ENCODE results near the gene BICDL2.

GRCh38 chr16:3004319-3004718, 32.4 kb downstream of the BICDL2 start:
- TF ChIP-seq, protein P1, sequence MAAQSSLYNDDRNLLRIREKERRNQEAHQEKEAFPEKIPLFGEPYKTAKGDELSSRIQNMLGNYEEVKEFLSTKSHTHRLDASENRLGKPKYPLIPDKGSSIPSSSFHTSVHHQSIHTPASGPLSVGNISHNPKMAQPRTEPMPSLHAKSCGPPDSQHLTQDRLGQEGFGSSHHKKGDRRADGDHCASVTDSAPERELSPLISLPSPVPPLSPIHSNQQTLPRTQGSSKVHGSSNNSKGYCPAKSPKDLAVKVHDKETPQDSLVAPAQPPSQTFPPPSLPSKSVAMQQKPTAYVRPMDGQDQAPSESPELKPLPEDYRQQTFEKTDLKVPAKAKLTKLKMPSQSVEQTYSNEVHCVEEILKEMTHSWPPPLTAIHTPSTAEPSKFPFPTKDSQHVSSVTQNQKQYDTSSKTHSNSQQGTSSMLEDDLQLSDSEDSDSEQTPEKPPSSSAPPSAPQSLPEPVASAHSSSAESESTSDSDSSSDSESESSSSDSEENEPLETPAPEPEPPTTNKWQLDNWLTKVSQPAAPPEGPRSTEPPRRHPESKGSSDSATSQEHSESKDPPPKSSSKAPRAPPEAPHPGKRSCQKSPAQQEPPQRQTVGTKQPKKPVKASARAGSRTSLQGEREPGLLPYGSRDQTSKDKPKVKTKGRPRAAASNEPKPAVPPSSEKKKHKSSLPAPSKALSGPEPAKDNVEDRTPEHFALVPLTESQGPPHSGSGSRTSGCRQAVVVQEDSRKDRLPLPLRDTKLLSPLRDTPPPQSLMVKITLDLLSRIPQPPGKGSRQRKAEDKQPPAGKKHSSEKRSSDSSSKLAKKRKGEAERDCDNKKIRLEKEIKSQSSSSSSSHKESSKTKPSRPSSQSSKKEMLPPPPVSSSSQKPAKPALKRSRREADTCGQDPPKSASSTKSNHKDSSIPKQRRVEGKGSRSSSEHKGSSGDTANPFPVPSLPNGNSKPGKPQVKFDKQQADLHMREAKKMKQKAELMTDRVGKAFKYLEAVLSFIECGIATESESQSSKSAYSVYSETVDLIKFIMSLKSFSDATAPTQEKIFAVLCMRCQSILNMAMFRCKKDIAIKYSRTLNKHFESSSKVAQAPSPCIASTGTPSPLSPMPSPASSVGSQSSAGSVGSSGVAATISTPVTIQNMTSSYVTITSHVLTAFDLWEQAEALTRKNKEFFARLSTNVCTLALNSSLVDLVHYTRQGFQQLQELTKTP (IDR thresholded peaks at IDR 0.05; ENCODE audit: low read depth in 1 of 2, partially characterized antibody in 2 of 2): no peak
- TF ChIP-seq PHTF2 (CRISPR knock-in tag; IDR thresholded peaks at IDR 0.05): no peak
- no peak for TF ChIP-seq CTCF (IDR thresholded peaks at IDR 0.05 in 2 of 3, conservative IDR thresholded peaks at IDR 0.05 in 1 of 3; ENCODE audit: insufficient read depth in 2 of 3, low read depth in 1 of 3, low read length in 3 of 3)
- TF ChIP-seq MYC (IDR thresholded peaks at IDR 0.05; ENCODE audit: low read depth, low read length): no peak
- no peak for TF ChIP-seq MYC (CRISPR knock-in tag; IDR thresholded peaks at IDR 0.05; ENCODE audit: borderline replicate concordance, low read depth)
- no peak for TF ChIP-seq FOXK1 (CRISPR knock-in tag; IDR thresholded peaks at IDR 0.05; ENCODE audit: borderline replicate concordance)
- no peak for TF ChIP-seq MXD1 (CRISPR knock-in tag; IDR thresholded peaks at IDR 0.05; ENCODE audit: borderline replicate concordance, poor library complexity, severe bottlenecking)
- no peak for TF ChIP-seq ARID1B (IDR thresholded peaks at IDR 0.05)
- TF ChIP-seq, protein P2, sequence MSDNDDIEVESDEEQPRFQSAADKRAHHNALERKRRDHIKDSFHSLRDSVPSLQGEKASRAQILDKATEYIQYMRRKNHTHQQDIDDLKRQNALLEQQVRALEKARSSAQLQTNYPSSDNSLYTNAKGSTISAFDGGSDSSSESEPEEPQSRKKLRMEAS (CRISPR knock-in tag; IDR thresholded peaks at IDR 0.05): no peak
- no peak for TF ChIP-seq USF2 (CRISPR knock-in tag; IDR thresholded peaks at IDR 0.05)
- TF ChIP-seq RAD21 (CRISPR knock-in tag; conservative IDR thresholded peaks at IDR 0.05 in 1 of 2, IDR thresholded peaks at IDR 0.05 in 1 of 2): no peak
- TF ChIP-seq ZBTB26 (CRISPR knock-in tag; IDR thresholded peaks at IDR 0.05): no peak
- no peak for TF ChIP-seq ZSCAN29 (IDR thresholded peaks at IDR 0.05)

All from K562 (cell line).